AG10803 (cell line): ENCODE measurements around the gene DIS3L2.
"Not testable (repeated sequence)": the region's sequence is repeated elsewhere in the genome, so short reads cannot be mapped to it uniquely, and the experiment has no call there.

Experiments
- DNase-seq: peaks from one replicate; pipeline ENCODE4 v3.0.0; 2010; ENCODE audit warnings: low read depth
- H3K4me3 ChIP-seq: 2 replicates; pipeline ENCODE4 v1.5.1; 2011; ENCODE audit warnings: mild to moderate bottlenecking, low read length, control low read depth
- CTCF ChIP-seq: conservative IDR thresholded peaks from 2 replicates; pipeline ENCODE4 v1.5.1; 2011; ENCODE audit warnings: mild to moderate bottlenecking, low read length, control low read depth, inconsistent platforms

DIS3L2 gene

DNA sequence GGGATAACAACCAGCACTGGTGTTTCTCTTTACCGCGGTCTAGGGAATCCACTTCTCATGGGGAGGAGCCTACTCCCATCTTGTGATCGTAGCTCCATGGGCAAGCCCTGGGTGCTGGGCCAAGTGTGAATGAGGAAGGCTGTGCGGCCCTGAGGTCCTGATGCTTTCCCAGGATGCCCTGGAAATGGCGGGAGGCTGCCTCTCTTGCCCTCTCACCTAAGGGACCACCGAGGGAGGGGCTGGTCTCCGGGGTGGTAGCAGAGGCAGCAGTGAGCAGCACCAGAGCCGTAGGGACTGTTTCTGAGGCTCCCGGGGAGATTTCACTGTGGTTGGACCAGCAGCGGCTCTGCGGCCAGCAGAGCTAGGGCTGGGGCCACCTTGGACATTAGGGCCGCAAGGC, 19.8 kb upstream of the DIS3L2 start:
- no peak for TF ChIP-seq CTCF
- no peak for DNase-seq
- no peak overlapping the region for H3K4me3 ChIP-seq

DNA sequence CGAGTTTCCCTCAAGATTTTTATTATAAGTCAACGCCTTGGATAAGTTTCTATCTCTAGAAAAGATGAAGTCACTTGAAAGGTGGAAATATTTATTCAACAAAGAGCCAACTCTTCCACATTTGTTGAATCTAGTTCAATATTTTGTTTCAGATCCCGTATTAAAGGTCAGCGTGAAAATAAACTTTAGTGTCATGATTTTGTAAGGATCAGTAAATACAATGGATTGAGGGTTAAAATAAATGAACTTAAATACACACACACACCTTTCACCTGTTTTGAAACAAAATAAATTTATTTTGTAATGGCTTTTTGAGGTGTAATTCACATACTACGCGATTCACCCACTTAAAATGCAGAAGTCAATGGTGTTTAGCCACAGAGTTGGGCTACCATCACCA, 19.3 kb upstream of the DIS3L2 start:
- no peak for TF ChIP-seq CTCF
- no peak overlapping the region for H3K4me3 ChIP-seq
- DNase-seq, result no peak

DNA sequence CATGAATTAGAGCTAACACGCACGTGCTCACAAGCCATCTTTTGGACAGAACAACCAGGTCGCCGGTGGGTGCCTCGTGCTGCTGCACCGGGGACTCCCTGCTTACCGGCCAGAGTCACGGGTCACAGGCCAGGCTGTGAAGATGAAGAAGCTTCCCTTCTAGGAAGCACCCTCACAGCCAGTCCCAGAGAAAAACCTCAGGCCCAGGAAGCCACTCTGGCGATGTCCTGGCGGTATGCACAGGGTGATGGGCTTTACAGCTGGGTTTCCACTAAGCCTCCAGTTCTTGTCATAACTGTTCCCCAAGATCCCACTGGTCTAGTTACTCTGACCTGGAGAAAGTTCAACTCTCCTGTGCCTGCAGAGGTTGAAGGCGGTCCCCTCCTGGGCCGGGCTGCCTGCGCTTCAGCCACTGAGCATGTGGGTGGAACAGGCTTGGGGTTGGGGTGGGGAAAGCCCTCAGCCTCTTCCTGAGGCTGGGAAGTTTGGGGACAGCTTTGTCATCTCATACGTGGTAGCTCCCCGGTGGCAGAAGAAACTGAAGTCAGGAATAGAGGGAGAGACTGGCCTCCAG, 15.2 kb upstream of the DIS3L2 start:
- DNase-seq, result no peak
- no peak for TF ChIP-seq CTCF
- H3K4me3 ChIP-seq, result no peak overlapping the region

DNA sequence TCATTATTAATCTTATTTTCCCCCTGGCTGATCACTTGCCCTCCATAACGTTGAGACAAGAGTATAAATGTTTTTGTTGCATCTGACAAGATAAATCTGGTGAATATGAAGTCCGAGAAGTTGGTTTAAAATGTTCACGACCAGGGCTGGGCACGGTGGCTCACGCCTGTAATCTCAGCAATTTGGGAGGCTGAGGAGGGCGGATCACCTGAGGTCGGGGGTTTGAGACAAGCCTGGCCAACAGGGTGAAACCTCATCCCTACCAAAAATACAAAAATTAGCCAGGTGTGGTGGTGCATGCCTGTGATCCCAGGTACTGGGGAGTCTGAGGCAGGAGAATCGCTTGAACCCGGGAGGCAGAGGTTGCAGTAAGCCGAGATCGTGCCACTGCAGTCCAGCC, 14.4 kb upstream of the DIS3L2 start:
- H3K4me3 ChIP-seq, DNase-seq: not testable (repeated sequence)

DNA sequence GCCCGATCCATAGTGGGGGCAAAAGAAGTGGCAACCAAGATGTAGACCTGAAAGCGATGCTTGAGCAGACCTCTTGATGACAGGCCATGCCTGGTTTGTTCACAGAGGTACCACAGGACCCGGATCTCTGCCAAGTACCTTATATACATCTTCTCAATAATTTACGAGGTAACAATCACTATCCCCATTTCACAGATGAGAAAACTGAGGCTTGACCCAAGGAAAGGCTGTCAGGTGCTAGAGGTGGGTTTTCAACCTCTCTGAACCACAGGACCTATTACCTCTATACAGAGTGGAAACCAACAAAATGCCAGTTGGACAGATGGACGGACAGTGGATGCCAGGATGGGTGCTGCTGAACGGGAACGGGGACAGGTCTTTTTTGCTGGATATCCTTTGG, 13.8 kb upstream of the DIS3L2 start:
- TF ChIP-seq CTCF, result no peak
- no peak for DNase-seq

DNA sequence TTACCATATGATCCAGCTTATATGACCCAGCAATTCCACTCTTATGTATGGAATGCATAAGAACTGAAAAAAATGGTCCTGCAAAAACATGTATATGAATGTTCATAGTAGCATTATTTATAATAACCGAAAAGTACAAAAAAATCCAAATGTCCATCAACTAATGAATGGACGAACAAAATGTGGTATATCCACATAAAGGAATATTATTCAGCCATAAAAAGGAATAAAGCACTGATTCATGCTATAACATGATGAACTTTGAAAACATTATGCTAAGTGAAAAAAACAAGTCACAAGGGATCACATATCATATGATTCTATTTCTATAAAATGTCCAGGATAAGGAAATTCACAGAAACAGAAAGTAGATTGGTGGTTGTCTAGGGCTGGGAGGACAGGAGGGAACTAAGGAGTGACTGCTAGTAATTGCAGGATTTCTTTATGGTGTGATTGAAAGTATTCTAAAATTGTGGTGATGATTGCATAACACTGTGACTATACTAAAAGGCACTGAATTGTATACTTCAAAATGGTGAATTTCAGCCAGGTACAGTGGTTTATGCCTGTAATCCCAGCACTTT, 10.0 kb upstream of the DIS3L2 start:
- no peak for TF ChIP-seq CTCF
- H3K4me3 ChIP-seq, result no peak overlapping the region
- DNase-seq, result no peak

More for the DNA sequence above, 13.8 kb upstream of the DIS3L2 start:
- H3K4me3 ChIP-seq, result no peak overlapping the region

- no peak overlapping the region for H3K4me3 ChIP-seq
- no peak for DNase-seq
- TF ChIP-seq CTCF, result no peak
Observed at GRCh38 chr2:231955758-231956472, 5.6 kb upstream of the DIS3L2 start.
